ENCODE measurements around the gene TGM3.

The TGM3 gene

GRCh38 chr20:2340136-2340535 lies 44.3 kb downstream of the TGM3 start:
- DNase-seq = no peak

DNA sequence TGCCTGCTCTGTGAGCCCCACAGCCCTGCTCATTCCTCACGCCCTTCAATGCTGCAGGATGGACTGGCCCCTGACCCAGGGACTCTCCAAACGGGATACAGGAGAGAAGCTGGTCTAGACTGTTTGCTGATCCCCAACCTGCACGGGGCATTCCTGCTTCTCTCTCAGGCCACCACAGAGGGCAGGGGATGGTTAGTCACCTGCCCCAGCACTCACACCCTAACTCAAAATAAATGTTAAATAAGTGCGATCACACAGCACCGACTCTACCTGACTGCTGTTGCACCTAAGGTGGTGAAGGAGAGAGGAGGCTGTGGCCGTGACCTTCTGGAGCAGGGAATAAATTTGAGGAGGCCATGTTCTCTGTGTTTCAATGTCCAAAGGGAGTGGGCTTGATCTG lies 45.0 kb downstream of the TGM3 start:
- DNase-seq = no peak

DNA sequence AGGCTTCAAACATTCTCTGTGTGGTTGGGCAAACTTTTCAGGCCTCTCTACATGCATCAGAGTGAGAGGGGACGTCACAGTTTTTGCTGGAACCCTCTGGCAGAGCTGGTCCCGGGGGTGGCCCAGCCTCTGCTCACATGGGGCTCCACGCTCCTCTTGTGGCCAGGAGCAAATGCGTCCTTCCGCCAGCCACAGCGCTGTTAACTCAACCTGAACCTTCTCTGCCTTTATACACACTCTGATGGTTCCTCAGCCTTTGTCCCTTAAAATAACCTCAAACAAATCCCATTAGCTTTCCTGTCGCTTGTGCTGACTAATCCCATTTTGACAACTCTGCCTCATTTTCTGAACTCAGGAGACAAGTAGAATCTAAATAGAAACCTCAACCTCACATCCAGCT lies 45.5 kb downstream of the TGM3 start:
- peak; percentile 45 for DNase-seq

DNA sequence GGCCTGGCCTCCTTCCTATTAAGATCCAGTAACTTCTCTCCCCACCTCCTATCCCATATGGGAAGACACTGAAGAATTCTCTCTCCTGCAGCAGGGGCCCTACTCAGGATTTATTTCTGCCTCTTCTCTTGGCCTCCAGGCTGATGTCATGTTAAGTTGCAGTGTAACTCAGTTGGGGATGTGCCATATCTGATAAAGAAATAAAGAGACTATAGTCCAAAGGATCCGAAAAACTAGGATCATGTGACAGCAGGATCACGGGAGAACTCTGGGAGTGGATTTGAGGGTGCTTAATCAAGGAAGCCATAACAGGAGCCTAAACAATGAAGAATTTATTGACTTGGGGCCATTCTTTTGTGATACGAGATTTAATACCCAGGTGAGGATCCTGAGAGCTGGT lies 46.4 kb downstream of the TGM3 start:
- DNase-seq = no peak

DNA sequence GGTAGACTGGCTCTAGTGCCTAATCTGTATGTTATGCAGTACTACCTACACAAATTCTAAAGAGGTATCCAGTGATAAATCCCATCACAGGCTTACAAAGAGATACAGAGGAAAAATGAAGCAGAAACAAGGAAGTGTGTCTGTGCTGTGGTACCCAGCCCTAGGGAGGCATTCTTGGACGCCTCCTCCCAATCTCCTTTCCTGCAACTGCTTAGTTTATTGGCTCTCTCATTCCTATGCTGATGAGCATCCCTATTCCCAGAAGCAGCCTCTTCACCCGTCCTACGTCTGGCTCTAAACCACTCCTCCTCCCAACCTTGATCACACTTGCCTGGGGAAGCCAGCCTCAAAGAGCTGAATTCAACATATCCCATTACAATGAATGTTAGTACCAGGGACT lies 50.4 kb downstream of the TGM3 start:
- no peak for DNase-seq

- no peak for DNase-seq
Observed at GRCh38 chr20:2348336-2348735, 52.5 kb downstream of the TGM3 start.

DNA sequence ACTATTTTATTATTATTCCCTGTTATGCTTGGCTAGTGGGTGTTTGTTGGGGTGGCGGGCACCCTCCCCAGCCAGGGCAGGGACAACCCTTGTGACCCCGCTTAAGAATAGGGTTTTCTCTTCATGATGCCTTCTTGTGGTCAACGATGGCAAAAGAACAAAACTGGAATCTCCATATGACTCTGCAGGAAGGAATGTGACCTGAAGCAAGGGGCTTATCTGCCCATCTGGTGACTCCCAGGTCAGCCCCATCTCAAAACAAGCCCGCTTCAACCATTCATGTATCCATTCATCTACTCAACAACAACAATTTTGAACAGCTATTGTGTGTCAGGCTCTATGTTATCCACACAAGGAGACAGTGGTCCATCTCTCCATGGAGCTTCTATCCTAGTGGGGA lies 54.0 kb downstream of the TGM3 start:
- no peak for DNase-seq

DNA sequence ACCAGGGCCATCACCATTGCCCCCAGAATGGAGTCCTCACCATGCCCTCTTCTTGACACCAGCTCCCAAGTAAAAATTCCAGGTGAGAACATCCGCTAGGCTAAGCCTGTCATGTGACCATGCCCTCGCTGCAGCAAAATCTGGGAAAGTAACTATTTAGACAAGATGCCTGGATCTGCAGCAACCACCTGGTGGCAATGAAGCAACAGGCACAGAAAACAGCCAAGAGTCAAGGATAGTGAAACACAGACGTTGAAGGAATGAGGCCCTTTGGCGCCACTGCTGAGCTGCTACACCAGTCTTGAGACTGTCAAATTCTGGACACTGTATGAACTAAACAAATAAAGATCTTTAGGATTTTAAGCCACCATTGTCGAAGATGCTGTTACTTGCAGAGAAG lies 54.8 kb downstream of the TGM3 start:
- DNase-seq = no peak

- no peak for DNase-seq
Observed at GRCh38 chr20:2353231-2353630, 57.4 kb downstream of the TGM3 start.

DNA sequence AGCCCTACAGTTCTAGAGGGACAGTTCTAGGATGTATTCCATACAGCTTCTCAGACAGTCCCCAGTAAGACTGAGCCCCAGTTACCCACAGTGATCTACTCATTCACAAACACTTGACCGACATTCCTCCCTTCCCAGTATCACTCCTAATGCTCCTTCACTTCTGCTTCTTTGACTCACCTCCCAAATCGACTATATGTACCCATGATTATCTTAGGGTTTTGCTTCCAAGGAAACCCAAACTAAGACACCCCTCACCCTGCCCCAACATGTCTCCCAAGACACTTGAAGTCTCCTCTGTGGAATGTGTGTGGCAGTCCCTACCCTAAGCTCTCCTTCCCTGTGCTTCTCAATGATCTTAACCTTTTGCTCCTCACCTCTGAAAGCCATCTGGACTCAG lies 61.3 kb downstream of the TGM3 start:
- DNase-seq = no peak

DNA sequence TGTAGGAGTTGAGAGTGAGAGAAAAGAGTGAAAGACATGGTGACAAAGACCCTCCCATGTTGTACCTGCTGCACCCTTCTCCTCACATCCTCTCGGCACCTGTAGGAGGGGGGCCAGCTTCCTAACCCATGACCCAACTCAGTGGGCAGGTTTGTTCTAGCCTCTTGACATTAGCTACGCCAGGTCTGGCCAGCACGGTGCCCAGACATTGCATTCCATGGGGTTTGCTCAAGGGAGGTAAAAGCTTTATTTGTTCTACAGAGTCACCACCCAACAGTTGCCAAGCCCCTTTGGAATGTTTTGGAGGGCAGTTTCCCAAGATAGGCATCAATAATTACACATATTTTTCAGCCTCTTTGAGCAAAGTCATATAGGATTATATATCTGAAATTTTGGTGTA lies 62.2 kb downstream of the TGM3 start:
- DNase-seq = no peak

DNA sequence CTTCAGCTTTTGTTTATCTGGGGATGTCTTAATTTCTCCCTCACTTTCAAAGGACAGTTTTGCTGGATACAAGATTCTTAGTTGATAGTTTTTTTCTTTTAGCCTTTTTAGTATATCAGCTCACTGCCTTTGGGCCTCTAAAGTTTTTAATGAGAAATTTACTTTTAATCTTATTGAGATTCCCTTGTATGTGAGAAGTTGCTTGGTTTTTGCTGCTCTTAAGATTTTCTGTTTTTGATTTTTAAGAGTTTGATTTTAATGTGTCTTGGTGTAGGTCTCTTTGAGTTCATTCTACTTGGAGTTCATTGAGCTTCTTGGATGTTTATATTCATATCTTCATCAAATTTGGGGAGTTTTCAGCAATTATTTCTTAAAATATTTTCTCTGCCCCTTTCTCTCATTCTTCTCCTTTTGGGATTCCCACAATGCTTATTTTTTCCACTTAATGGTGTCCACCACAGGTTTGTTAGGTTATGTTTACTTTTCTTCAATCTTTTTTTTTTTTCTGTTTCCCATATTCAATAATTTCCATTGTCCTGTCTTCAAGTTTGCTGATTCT lies 65.3 kb downstream of the TGM3 start:
- no peak for DNase-seq

DNA sequence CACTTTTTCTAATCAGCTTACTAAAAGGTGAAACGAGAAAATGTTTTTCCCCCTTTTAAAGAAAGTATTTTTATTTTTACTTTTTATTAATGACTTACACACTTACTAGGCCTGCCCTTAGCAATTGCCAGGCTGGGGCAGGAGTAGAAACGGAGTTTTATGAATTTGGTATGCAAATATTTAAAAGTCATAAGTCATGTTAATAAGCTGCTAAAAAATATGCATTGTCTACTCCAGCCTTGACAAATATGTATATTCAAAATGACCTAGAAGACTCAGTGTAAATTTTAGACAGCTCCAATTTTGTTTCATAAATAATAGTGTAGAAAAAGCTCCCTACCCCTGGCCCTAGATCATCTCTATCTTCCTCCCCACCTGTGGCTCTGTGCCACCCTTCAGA lies 67.4 kb downstream of the TGM3 start:
- no peak for DNase-seq

DNA sequence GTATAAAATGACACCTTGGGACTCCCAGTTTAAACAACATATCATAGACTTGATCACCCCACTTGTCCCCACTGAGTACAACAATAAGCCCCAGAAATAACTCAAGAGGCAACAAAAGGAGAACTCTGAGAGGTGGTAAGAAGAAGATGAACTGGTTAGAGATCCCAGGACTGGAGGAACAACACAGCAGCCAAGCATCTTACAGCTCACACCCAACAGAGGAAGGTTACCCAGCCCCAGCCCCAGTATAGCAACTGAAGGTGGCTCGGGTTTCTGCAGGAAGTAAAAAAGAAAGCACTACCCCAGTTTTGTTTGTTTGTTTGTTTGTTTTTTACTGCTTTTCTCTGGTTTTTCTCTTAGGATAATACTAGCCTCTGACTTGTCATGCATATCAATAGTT lies 67.8 kb downstream of the TGM3 start:
- DNase-seq = no peak

DNA sequence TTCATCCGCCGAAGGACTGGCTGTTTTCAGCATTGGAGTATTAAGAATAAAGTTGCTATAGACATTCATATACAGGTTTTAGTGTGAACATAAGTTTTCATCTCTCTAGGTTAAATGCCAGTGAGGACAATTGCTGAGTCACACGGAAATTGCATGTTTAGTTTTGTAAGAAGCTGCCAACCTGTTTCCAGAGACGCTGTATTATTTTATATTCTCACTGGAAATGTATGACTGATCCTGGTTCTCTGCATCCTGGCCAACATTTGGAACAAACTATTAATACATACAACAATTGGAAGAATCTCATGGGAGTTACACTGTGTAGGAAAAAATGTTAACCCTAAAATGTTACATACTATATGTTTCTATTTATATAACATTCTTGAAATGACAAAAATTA lies 68.2 kb downstream of the TGM3 start:
- no peak for DNase-seq

DNA sequence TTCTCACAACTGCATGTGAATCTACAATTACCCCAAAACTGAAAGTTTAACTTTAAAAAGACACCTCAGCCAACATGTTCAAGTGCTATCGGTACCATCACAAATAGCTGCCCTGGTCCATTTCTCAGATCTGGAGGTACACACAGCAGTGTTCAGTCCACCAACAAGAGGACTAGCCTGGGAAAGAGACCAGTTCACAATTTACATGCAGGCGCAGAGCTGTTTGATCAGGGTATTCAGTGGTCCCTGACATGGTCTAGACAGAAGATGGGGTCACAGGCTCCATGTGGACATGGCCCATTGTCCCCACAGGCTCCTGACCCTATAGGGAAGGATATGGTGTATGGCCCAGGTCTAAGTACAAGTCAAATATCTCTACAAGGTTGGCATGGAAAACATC lies 69.3 kb downstream of the TGM3 start:
- no peak for DNase-seq

- DNase-seq = no peak
Observed at GRCh38 chr20:2365666-2366065, 69.9 kb downstream of the TGM3 start.

- no peak for DNase-seq
Observed at GRCh38 chr20:2368621-2369020, 72.8 kb downstream of the TGM3 start.

DNA sequence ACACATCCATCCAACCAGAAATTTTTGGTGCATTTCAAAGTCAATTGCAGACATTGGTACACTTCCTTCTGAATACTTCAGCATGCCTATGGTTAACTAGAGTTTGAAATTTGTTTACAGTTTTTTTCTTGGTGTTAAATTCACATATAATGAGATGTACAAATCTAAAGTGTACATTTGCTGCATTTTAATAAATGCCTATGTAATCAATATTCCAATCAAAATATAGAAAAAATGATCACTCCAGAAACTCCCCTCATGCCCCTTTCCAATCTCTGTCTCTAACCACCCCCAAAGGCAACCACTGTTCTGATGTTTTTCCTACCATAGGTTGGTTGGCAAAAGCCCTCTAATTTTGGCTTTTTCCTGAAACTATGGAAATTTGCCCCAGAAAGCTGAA lies 77.3 kb downstream of the TGM3 start:
- DNase-seq = no peak

DNA sequence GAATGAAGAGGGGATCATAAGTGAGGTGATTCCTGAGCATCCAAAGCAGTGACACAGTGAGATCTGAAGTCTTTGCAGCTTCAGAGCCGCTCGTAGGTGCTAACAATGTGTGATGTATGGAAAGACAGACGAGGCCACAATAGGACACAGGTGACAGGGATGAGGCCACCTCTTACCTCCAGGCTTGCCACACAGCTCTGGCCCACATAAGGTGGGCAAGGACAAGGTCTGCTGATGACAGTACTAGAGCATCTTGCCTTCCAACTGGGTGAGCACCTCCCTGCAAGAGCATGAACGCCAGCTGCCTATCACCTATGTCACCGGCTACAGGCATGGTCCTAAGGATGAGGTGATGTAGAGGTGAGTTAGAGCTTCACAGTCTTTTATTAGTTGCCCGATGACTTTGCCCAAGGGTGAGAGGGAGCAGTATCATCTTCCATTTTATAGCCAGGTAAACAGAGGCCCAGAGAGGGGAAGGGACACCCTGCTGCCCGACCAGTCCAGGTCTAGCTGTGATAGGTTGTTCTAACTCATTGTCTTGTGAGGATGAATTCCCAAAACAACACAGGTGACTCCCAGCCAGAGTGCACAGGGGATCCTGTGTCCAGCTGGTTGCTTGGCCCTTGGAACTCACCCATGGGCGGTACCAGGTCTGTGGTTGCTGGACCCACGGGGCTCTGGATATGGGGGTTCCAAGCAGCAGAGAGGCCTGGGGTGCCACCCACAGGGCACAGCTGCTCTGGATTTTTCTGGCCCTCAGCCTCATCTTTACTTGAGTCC lies 78.7 kb downstream of the TGM3 start:
- no peak for DNase-seq

- no peak for DNase-seq
Observed at GRCh38 chr20:2378893-2379292, 83.1 kb downstream of the TGM3 start.

- peak; percentile 29 for DNase-seq
Observed at GRCh38 chr20:2379511-2380229, 83.9 kb downstream of the TGM3 start.

DNA sequence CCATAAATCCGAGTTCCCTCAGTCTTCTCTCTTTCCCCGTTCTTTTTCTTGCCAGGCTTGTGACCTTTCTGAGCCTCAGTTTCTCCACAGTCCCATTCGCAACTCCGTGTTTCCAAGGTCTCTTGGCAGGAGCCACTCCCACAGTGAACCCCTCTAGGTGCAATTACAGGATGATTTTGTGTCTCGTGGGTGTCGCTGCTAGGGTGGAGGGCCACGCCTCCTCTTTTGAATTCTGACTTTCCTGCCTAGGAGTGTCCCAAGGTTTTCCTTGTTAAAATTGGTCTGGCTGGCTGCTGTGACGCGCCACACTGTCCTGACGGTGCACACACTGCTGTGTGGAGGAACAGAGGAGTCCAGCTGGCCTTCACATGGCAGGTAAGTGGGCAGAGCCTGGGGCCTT lies 84.8 kb downstream of the TGM3 start, which contains the start of gene TGM6:
TGM6 (plus strand) TSS at position 301 of the 400 bp plus-strand sequence; CDS start at position 369, 68 bp downstream.
- DNase-seq = no peak

DNA sequence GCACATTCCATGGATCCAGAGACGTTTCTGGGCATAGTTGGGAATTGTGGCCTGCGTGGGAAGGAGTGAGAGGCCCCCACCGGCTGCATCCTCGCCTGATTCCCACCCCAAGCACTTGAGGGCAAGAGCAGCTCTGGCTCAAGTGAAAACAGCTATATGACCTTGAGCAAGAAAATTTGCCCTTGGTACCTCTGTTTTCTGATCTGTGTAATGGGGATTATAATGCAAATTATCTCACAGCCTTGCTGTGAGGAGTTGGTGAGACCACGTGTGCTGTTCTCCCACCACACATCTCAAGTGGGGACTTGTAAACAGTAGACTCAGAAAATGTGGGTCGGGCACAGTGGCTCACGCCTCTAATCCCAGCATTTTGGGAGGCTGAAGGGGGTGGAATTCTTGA lies 85.5 kb downstream of the TGM3 start:
- no peak for DNase-seq

Measured in eye (tissue), 1 donor.